CD4-positive, alpha-beta T cell (primary cell): ENCODE data around the gene LMF1. TPM values are rescaled to one million over a fixed set of nuclear protein-coding genes. Genes with fewer than 3 reads are reported as not detected.

ENCODE experiments used
- ATAC-seq: fragments of 200-7000 bp; cut with Tn5 transposase; one replicate; pipeline ENCODE4 v1.10.0; 2022; ENCODE audit warnings: mild to moderate bottlenecking; ENCODE audit not compliant: poor library complexity
- CTCF ChIA-PET: fragments of 350-600 bp; sonication (Branson Sonifier 250); formaldehyde crosslinking; loops from one replicate; lab custom pipeline; 2021; ENCODE audit warnings: antibody characterized with exemption, inconsistent platforms; lab: Charles Lee
- POLR2A ChIA-PET: fragments of 350-600 bp; sonication (Branson Sonifier 250); formaldehyde crosslinking; loops from one replicate; lab custom pipeline; 2021; ENCODE audit warnings: antibody characterized with exemption, inconsistent platforms; lab: Charles Lee
- DNase-seq, 14 experiments: peaks; one replicate each; pipeline ENCODE4 v3.0.0-alpha.2; 2013 to 2020; ENCODE audit warnings: mixed read lengths in 2 of 14
- H3K27ac ChIP-seq, 2 donors: one replicate each; pipeline versions ENCODE4 v1.5.1 to v1.7.0; 2013; ENCODE audit warnings: low read length in 2 of 2, low read depth in 1 of 2, mild to moderate bottlenecking in 1 of 2
- H3K27me3 ChIP-seq, 2 experiments: 1 replicate in 1 of 2; 2 replicates in 1 of 2; pipeline versions ENCODE4 v1.6.1 to v1.7.0; 2013; ENCODE audit warnings: low read length in 2 of 2, control low read depth in 1 of 2, mild to moderate bottlenecking in 1 of 2, moderate library complexity in 1 of 2; ENCODE audit not compliant: insufficient read depth in 2 of 2, control insufficient read depth in 1 of 2
- H3K36me3 ChIP-seq: one replicate; pipeline ENCODE4 v1.6.1; 2013; ENCODE audit warnings: low read length, control low read depth; ENCODE audit not compliant: insufficient read depth
- H3K4me1 ChIP-seq: one replicate; pipeline ENCODE4 v1.6.1; 2013; ENCODE audit warnings: low read length, control low read depth; ENCODE audit not compliant: insufficient read depth
- H3K4me3 ChIP-seq: one replicate; pipeline ENCODE4 v1.5.1; 2013; ENCODE audit warnings: mild to moderate bottlenecking, low read length, moderate library complexity
- H3K9me3 ChIP-seq, 2 experiments: 1 replicate in 1 of 2; 2 replicates in 1 of 2; pipeline versions ENCODE4 v1.6.1 to v1.7.0; 2013; ENCODE audit warnings: low read length in 2 of 2, mild to moderate bottlenecking in 2 of 2, control low read depth in 1 of 2, moderate library complexity in 1 of 2; ENCODE audit not compliant: control insufficient read depth in 1 of 2, insufficient read depth in 1 of 2
- H3K27ac Mint-ChIP-seq: one replicate; pipeline ENCODE4 v1.8.0; 2020; ENCODE audit warnings: mixed read lengths
- H3K27me3 Mint-ChIP-seq: one replicate; pipeline ENCODE4 v1.8.0; 2021; ENCODE audit warnings: mixed read lengths
- H3K36me3 Mint-ChIP-seq: one replicate; pipeline ENCODE4 v1.8.0; 2021; ENCODE audit warnings: low read depth, mixed read lengths
- H3K4me1 Mint-ChIP-seq: one replicate; pipeline ENCODE4 v1.8.0; 2021; ENCODE audit warnings: low read depth, mixed read lengths
- H3K4me3 Mint-ChIP-seq: one replicate; pipeline ENCODE4 v1.8.0; 2020; ENCODE audit warnings: mild to moderate bottlenecking, mixed read lengths
- H3K9me3 Mint-ChIP-seq: one replicate; pipeline ENCODE4 v1.8.0; 2020; ENCODE audit warnings: mixed read lengths
- CTCF ChIP-seq: fragments of 200-600 bp; IDR thresholded peaks from one replicate; pipeline ENCODE4 v1.8.0; 2022; ENCODE audit warnings: antibody characterized with exemption, mild to moderate bottlenecking
- intact Hi-C, 2 experiments: fragments of 100-400 bp; cut with DNase I in 1 of 2; cut with micrococcal nuclease in 1 of 2; formaldehyde crosslinking; loops; one replicate each; pipeline versions ENCODE4 v1.15.1 to v1.9.0; 2023 to 2025; cut with DNase I, micrococcal nuclease
- total RNA-seq, 174 experiments: library from RNA in 2 of 174; stranded (reverse) in 2 of 174; gene quantifications; one replicate each; pipeline ENCODE4 v1.2.3 and lab custom pipeline; 2021 to 2026

LMF1 gene
- total RNA-seq, 2 experiments from 2014 or later = 26.8 to 27.6 TPM

- no peak overlapping the region for H3K4me3 Mint-ChIP-seq
- no peaks in the 10 kb centered on the region for H3K27me3 Mint-ChIP-seq
- H3K9me3 Mint-ChIP-seq = no peaks in the 10 kb centered on the region
- no peaks in the 10 kb centered on the region for H3K36me3 Mint-ChIP-seq
- peaks cover 23% of the 10 kb centered on the region for H3K4me1 ChIP-seq
- no peak overlapping the region for H3K4me3 ChIP-seq
- peaks cover 0 to 7% of the 10 kb centered on the region in 2 experiments for H3K9me3 ChIP-seq
- ATAC-seq = no peak
- no peak overlapping the region for H3K27ac Mint-ChIP-seq
- no peaks in the 10 kb centered on the region for H3K36me3 ChIP-seq
- no peaks in the 10 kb centered on the region for H3K4me1 Mint-ChIP-seq
- no peak for TF ChIP-seq CTCF
- no peak for DNase-seq
- ChIA-PET CTCF (no interaction called here), POLR2A (no interaction called here)
- H3K27me3 ChIP-seq = peaks cover 0 to 8% of the 10 kb centered on the region in 2 experiments
- H3K27ac ChIP-seq = no peak overlapping the region
- intact Hi-C loops = no loop called here
These were observed 40.7 kb upstream of the LMF1 start for GRCh38 chr16:1011316-1012082.

GRCh38 chr16:1010815-1011214 lies 40.0 kb upstream of the LMF1 start:
- Histone ChIP-seq H3K4me3 (no peak overlapping the region), H3K4me1 (peaks cover 28% of the 10 kb centered on the region), H3K27ac (no peak overlapping the region), H3K27me3 (peaks cover 0 to 8% of the 10 kb centered on the region in 2 experiments), H3K36me3 (no peaks in the 10 kb centered on the region), H3K9me3 (peaks cover 0 to 7% of the 10 kb centered on the region in 2 experiments)
- Mint-ChIP-seq H3K4me1 (peaks cover 5% of the 10 kb centered on the region), H3K27me3 (no peaks in the 10 kb centered on the region), H3K27ac (no peak overlapping the region), H3K4me3 (no peak overlapping the region), H3K36me3 (no peaks in the 10 kb centered on the region), H3K9me3 (no peaks in the 10 kb centered on the region)
- POLR2A ChIA-PET = no interaction called here
- ATAC-seq (no peak), DNase-seq (no peak)
- CTCF ChIA-PET = no interaction called here
- intact Hi-C loops = no loop called here
- no peak for TF ChIP-seq CTCF

- Mint-ChIP-seq H3K4me3 (no peak overlapping the region), H3K27me3 (no peaks in the 10 kb centered on the region), H3K9me3 (no peaks in the 10 kb centered on the region), H3K4me1 (peaks cover 10% of the 10 kb centered on the region), H3K36me3 (no peaks in the 10 kb centered on the region), H3K27ac (no peak overlapping the region)
- no peak for ATAC-seq
- Histone ChIP-seq H3K27me3 (peaks cover 0 to 8% of the 10 kb centered on the region in 2 experiments), H3K9me3 (peaks cover 0 to 7% of the 10 kb centered on the region in 2 experiments), H3K36me3 (no peaks in the 10 kb centered on the region), H3K4me3 (no peak overlapping the region), H3K27ac (no peak overlapping the region), H3K4me1 (peaks cover 33% of the 10 kb centered on the region)
- intact Hi-C loops = no loop called here
- DNase-seq = peak in 1 of 14 experiments; percentile 32
- no peak for TF ChIP-seq CTCF
- CTCF ChIA-PET = no interaction called here
- POLR2A ChIA-PET = no interaction called here
These were observed 39.5 kb upstream of the LMF1 start for GRCh38 chr16:1010251-1010650.
